ENCODE data around the gene CAPN2.

DNA sequence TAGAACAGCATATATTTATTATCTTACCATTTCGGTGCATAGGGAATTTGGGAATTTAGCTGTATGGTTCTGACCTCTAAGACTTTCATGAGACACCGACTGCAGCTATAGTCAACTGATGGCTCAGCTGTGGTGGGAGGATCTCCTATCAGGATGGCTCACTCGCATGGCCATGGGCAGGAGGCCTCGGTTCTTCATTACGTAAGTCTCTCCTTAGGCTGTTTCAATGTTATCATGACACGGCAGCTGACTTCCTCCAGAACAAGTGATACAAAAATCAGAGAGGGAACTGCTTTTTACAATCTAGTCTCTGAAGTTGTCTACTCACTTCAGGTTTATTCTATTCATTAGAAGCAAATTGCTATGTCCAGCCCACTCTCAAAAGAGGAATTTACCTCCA, 33.5 kb upstream of the CAPN2 start:
- no peak for TF ChIP-seq POLR2A (IDR thresholded peaks at IDR 0.05)
- TF ChIP-seq, protein P1, sequence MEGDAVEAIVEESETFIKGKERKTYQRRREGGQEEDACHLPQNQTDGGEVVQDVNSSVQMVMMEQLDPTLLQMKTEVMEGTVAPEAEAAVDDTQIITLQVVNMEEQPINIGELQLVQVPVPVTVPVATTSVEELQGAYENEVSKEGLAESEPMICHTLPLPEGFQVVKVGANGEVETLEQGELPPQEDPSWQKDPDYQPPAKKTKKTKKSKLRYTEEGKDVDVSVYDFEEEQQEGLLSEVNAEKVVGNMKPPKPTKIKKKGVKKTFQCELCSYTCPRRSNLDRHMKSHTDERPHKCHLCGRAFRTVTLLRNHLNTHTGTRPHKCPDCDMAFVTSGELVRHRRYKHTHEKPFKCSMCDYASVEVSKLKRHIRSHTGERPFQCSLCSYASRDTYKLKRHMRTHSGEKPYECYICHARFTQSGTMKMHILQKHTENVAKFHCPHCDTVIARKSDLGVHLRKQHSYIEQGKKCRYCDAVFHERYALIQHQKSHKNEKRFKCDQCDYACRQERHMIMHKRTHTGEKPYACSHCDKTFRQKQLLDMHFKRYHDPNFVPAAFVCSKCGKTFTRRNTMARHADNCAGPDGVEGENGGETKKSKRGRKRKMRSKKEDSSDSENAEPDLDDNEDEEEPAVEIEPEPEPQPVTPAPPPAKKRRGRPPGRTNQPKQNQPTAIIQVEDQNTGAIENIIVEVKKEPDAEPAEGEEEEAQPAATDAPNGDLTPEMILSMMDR (IDR thresholded peaks at IDR 0.05), result no peak

Data from testis (tissue), 2 donors.